Fibroblast of skin of back (primary cell): ENCODE measurements around the gene FLYWCH1.

Source experiments
- DNase-seq: peaks from one replicate; pipeline ENCODE4 v3.0.0-alpha.2; 2013

Gene FLYWCH1

GRCh38 chr16:2900526-2901075, 11.1 kb upstream of the FLYWCH1 start:
- no peak for DNase-seq

DNA sequence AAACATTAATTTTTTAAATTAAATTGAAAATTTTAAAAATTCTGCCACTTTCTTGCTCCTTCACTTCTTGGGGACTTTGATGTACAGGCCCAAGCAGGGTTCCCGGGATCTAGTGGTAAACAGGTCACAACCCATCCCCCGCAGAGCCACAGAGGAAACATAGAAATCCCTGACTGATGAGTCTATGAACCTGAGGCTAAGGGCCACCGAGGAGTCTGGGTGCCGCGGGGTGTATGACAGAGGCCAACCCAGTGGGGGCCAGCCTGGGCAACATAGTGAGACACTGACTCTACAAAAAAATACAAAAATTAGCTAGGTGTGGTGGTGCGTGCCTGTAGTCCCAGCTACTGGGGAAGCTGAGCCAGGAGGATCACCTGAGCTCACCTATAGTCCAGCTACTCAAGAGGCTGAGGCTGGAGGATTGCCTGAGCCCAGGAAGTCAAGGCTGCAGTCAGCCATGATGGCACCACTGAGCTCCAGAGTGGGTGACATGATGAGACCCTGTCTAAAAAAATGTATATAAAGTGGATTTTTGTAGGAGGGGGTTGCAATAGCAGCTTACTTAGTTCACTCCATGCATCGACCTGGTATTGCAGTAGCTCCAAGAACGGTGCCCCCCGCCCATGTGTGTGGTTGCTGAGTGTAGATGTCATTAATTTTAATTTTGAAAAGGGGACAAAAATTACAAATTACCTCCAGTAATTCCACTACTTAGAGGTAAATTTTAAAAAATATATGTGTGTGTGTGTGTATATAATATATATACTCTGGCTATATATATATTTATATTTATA, 9.2 kb upstream of the FLYWCH1 start:
- DNase-seq = no peak

GRCh38 chr16:2904100-2904921, 7.4 kb upstream of the FLYWCH1 start:
- DNase-seq = peak; percentile 77

- DNase-seq = no peak
Observed at GRCh38 chr16:2904922-2905240, 6.8 kb upstream of the FLYWCH1 start.

DNA sequence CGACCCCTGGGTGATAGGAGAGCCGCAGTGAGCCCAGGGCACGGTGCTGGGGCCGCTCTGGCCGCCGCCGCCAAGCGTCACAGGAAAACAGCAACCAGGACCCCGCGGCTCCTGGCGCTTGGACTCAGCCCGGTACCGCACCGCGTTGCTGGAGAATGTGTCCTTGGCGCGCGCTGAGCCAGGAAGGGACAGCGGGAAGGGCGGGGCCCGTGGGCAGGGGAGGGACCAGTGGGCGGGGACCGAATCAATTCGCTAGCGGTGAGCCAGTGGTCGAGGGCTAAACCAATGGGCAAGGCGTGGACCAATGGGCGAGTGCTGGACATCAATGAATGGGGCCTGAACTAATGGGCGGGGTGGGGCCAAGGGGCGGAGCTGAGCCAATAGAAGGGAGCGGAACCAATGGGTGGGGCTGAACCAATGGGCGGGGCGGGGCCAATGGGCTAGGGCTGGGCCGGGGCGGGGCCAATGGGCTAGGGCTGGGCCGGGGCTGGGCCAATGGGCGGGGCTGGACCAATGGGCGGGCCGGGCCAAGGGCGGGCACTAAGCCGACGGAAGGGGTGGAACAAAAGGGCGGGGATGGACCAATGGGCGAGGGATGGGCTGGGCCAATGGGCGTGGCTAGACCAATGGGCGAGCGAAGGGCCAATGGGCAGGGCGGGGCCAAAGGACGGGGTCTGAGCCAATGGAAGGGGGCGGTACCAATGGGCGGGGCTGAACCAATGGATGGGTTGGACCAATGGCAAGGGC, 6.3 kb upstream of the FLYWCH1 start:
- peak; percentile 99 for DNase-seq

GRCh38 chr16:2905988-2906387, 5.7 kb upstream of the FLYWCH1 start:
- no peak for DNase-seq

GRCh38 chr16:2907084-2907753, 4.5 kb upstream of the FLYWCH1 start:
- DNase-seq = peak; percentile 70

DNA sequence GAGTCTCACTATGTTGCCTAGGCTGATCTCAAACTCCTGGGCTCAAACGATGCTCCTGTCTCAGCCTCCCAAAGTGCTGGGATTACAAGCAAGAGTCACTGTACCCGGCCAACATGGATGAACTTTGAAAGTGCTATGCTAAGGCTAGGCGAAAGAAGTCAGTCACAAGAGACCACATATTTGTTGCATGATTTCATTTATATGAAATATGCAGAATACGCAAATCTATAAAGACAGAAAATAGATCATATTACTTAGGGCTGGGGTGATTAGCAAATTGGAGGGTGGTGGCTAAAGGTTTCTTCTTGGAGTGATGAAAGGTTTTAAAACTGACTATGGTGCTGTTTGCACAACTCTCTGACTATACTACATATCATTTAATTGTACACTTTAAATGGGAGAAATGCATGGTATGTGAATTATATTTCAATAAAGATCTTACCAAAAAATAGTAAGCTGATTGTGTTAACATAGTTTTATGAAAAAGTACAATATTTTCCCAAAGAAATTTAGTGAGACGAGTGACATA, 1.2 kb upstream of the FLYWCH1 start:
- DNase-seq = peak; percentile 38

DNA sequence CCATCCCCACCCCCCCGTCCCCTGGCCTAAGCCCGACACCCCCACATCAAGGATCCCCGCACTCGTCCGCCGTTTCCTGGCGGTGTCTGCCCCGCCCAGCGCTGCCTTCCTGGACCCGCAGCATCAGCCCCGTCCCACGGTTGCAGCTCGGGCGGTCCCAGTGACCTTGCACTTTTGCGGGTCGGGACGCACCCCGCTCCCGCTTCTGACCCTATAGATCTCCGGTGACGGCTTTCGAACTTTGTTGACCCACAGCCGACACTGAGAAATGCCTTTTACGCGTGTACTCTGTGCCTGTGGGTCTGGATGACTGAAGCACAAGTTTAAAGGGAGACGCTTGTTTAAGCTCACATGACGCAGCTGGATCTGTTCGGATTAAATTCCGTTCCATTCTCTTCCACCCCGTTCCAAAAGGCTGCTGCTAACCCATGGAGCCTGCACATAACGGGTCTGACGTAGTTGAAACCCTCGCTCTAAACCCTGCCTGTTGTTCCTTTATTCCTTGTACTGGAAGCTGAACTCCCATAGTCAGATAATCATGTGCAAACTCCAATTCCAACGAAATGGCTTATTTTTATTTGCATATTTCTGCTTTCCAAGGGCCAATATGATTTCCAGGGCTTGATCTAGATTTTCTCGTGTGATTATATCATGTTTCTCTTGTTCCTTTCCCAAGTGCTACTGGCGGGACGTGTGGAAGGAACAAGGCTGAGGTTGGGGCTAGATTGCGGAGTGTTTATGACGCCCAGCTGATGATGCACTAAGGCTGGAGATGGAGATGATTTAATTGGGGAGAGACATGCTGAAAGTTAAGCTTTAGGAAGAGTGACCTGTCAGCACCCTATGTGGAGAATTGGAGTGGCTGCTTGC, 834 bp downstream of the FLYWCH1 start:
- DNase-seq = peak; percentile 65

DNA sequence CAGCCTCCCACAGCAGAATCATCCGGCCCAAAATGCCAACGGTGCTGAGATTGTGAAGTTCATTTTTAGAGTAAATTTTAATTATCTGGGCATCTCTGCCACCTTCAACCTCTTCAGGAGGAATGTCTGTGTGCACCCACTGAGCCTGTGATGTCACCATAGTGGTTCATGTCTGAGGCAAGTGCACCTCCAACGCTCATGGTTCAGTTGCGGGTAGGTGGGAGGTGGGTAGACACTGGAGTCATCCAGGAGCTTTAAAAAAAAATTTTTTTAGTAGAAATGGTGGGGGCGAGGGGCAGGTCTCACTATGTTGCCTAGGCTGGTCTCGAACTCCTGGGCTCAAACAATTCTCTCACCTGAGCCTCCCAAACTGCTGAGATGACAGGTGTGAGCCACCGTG, 1.9 kb downstream of the FLYWCH1 start:
- no peak for DNase-seq

DNA sequence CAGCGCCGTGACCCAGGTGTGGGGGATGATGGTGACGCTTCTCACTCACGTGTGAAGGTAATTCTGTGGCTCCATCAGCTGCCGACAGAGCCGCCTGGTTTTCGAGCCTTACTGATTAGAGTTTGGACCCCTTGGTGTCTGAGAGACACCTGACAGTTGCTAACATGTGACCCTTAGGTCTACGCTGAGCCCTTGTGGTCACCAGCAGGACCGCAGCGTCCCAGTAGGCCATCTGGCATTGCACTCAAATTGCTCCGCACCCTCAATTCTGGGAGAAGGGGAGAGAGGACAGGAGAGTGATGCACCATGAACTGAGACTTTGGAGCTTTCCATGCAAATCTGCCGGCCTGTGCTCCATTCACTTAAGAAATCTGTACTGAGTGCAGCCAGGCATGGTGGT, 2.5 kb downstream of the FLYWCH1 start:
- DNase-seq = no peak

- no peak for DNase-seq
Observed at GRCh38 chr16:2915196-2915929, 3.6 kb downstream of the FLYWCH1 start.

DNA sequence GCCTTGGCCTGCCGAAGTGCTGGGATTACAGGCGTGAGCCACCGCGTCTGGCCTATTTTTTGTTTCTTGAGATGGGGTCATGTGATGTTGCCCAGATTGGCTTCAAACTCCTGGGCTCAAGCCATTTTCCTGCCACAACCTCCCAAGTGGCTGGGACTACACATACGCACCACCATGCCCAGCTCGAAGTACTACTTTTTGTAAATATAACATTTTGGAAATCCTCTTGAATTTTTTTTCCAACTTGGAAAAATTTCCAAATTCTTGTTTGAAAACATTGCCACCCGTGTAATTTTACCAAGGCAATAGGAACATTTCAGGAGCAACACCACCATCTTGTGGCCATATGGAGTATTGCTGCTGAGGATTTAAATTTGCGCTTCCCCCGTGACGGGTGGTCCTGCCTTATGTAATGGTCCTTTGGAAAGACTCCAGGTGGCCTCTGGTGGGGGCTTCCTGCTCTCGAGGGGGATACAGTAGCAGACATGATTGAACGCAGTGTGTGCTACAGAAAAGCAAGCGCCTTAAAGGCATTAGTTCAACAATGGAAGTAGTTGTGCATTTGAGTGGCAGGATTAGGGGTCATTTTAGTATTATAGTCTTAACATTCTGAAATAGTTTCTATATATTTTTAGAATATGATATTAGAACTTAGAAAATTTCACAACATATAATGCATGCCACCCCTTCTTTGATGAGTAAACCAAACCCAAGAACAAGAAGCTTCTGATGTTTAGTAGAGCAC, 8.0 kb downstream of the FLYWCH1 start:
- DNase-seq = peak; percentile 63

- no peak for DNase-seq
Observed at GRCh38 chr16:2923481-2923880, 11.8 kb downstream of the FLYWCH1 start.

DNA sequence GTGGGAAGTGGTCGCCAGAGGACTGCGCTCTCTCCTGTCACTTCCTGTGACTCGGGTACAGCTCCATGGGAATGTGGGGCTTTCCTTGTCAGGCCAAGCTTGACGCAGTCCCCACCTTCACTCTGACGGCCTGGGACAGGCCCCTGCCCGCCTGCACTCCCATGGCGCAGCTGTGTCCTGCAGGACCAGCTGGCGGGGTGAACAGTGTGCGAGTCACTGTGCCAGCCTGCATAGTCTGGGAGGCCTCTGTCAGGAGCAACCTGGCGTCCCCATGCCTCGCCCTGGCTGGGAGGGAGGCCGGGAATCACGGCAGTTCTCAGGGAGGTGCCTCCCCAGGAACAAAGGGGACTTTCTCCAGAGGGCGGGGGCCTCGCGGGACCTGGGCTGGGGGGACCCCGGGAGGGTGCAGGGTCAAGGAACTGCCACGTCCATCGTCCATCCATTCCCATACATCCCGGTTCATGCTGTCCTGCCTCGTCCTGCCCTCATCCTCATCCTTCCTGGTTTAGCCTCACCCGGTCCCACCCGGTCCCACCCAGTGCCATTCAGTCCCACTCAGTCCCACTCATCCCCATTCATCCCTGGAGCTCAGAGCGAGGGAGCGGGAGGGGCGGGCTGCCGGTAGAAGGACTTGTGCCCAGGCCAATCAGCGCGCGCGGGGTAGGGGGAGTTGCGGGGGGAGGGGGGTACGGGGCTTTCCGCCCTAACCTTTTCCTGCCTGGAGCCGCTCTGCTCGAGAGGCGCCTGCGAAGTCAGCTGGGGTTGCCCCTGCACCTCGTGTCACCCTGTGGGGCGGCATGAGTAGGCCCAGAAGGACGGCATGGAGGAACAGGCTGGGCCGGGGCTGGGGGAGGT, 13.4 kb downstream of the FLYWCH1 start:
- DNase-seq = no peak

DNA sequence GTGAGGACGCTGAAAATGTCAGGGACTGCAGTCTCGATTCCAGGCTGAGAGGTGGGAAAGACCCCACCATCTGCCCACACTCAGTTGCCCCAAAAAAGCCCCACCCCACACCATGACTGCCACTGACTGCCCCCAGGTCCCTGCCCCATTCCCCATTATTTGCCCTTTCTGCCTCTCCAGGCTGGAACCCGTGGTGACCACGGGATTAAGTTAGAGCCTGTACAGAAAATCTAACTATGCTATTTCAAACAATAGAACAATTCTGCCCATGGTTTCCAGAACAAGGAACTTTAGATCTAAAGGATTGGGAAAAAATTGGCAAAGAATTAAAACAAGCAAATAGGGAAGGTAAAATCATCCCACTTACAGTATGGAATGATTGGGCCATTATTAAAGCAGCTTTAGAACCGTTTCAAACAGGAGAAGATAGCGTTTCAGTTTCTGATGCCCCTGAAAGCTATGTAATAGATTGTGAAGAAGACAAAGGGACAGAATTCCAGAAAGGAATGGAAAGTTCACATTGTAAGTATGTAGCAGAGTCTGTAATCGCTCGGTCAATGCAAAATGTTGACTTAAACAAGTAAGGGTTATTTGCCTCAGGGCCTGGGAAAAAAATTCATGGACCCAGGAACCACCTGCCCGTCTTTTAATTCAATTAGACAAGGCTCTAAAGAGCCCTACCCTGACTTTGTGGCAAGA, 14.4 kb downstream of the FLYWCH1 start:
- no peak for DNase-seq

- DNase-seq = no peak
Observed at GRCh38 chr16:2926650-2926999, 14.9 kb downstream of the FLYWCH1 start.

GRCh38 chr16:2927010-2927646, 15.4 kb downstream of the FLYWCH1 start:
- peak; percentile 83 for DNase-seq
